ENCODE data around the gene FOXL2NB. TPM values are rescaled to one million over a fixed set of nuclear protein-coding genes. Genes with fewer than 3 reads are reported as not detected.

Gene FOXL2NB
- total RNA-seq, 1 experiment from 2014 or later = 11.4 TPM

GRCh38 chr3:138943724-138944653 is 3.0 kb upstream of the FOXL2NB start:
- CTCF ChIA-PET = no interaction called here
- intact Hi-C loops (cut with micrococcal nuclease; ENCODE audit: unreplicated experiment) = loop anchor here (5.0 kb wide), 1 partner anchor 33 kb away; no protein-coding TSS in a partner anchor
- H3K9me3 ChIP-seq (ENCODE audit: control insufficient read depth, insufficient read depth, low read depth, low read length) = no peaks in the 10 kb centered on the region
- no peaks in the 10 kb centered on the region for H3K36me3 ChIP-seq (ENCODE audit: control insufficient read depth, insufficient read depth, low read length)
- ATAC-seq (no peak), DNase-seq (ENCODE audit: low read depth, low spot score) (no peak)
- TF ChIP-seq, protein P1, sequence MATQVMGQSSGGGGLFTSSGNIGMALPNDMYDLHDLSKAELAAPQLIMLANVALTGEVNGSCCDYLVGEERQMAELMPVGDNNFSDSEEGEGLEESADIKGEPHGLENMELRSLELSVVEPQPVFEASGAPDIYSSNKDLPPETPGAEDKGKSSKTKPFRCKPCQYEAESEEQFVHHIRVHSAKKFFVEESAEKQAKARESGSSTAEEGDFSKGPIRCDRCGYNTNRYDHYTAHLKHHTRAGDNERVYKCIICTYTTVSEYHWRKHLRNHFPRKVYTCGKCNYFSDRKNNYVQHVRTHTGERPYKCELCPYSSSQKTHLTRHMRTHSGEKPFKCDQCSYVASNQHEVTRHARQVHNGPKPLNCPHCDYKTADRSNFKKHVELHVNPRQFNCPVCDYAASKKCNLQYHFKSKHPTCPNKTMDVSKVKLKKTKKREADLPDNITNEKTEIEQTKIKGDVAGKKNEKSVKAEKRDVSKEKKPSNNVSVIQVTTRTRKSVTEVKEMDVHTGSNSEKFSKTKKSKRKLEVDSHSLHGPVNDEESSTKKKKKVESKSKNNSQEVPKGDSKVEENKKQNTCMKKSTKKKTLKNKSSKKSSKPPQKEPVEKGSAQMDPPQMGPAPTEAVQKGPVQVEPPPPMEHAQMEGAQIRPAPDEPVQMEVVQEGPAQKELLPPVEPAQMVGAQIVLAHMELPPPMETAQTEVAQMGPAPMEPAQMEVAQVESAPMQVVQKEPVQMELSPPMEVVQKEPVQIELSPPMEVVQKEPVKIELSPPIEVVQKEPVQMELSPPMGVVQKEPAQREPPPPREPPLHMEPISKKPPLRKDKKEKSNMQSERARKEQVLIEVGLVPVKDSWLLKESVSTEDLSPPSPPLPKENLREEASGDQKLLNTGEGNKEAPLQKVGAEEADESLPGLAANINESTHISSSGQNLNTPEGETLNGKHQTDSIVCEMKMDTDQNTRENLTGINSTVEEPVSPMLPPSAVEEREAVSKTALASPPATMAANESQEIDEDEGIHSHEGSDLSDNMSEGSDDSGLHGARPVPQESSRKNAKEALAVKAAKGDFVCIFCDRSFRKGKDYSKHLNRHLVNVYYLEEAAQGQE (IDR thresholded peaks at IDR 0.05; ENCODE audit: insufficient read depth in 1 of 2, low read depth in 2 of 2, low read length in 1 of 2) = no peak
- TF ChIP-seq CTCF (IDR thresholded peaks at IDR 0.05) (no peak), TCF7L2 (IDR thresholded peaks at IDR 0.05; ENCODE audit: low read depth, low read length) (no peak), SIN3A (IDR thresholded peaks at IDR 0.05; ENCODE audit: borderline replicate concordance, insufficient read depth, low read depth, low read length) (no peak), POLR2AphosphoS5 (IDR thresholded peaks at IDR 0.05; ENCODE audit: low read depth, low read length) (no peak)
- in situ Hi-C loops (cut with HindIII; ENCODE audit: low pct_unique_long_range_greater_than_20kb, low sequenced_read_pairs) = no loop called here
- H3K27ac ChIP-seq (ENCODE audit: low read length) = peak overlapping the region; percentile 73
- POLR2A ChIA-PET = no interaction called here
- H3K4me1 ChIP-seq (ENCODE audit: control insufficient read depth, insufficient read depth, low read length) = peaks cover 38% of the 10 kb centered on the region
- H3K27me3 ChIP-seq (ENCODE audit: control insufficient read depth, insufficient read depth, low read length) = no peaks in the 10 kb centered on the region
- TSS peak; percentile 84 for BruUV-seq (replicated peaks)
- H3K4me3 ChIP-seq (ENCODE audit: low read depth in 2 of 2, low read length in 2 of 2) = peak overlapping the region; percentile 16 to 42

DNA sequence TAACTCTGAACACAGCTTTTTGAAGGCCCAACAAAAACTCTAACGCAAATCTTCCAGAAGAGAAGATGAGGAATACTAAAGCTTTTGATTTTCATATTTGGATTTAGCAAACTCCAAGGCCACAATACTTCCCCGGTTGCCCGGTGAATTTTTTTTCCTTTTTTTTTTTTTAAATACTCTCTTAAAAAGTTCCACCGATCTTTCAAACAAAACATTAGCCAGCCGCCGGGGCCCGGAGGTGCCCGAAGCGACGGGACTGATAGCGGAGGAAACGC is 2.4 kb upstream of the FOXL2NB start:
- POLR2A ChIA-PET = no interaction called here
- Histone ChIP-seq H3K4me3 (ENCODE audit: low read depth in 2 of 2, low read length in 2 of 2) (peak overlapping the region; percentile 16 to 42), H3K4me1 (ENCODE audit: control insufficient read depth, insufficient read depth, low read length) (peaks cover 41% of the 10 kb centered on the region), H3K27me3 (ENCODE audit: control insufficient read depth, insufficient read depth, low read length) (no peaks in the 10 kb centered on the region; the same call in 1 of the 2 replicates), H3K9me3 (ENCODE audit: control insufficient read depth, insufficient read depth, low read depth, low read length) (no peaks in the 10 kb centered on the region), H3K27ac (ENCODE audit: low read length) (peak overlapping the region; percentile 73), H3K36me3 (ENCODE audit: control insufficient read depth, insufficient read depth, low read length) (no peaks in the 10 kb centered on the region)
- no peak for ATAC-seq
- no TSS peak for BruUV-seq (replicated peaks)
- no peak for DNase-seq (ENCODE audit: low read depth, low spot score)
- TF ChIP-seq TCF7L2 (IDR thresholded peaks at IDR 0.05; ENCODE audit: low read depth, low read length) (no peak), SIN3A (IDR thresholded peaks at IDR 0.05; ENCODE audit: borderline replicate concordance, insufficient read depth, low read depth, low read length) (no peak), CTCF (IDR thresholded peaks at IDR 0.05) (no peak), POLR2AphosphoS5 (IDR thresholded peaks at IDR 0.05; ENCODE audit: low read depth, low read length) (no peak)
- TF ChIP-seq, protein P1 (IDR thresholded peaks at IDR 0.05; ENCODE audit: insufficient read depth in 1 of 2, low read depth in 2 of 2, low read length in 1 of 2) = no peak
- in situ Hi-C loops (cut with HindIII; ENCODE audit: low pct_unique_long_range_greater_than_20kb, low sequenced_read_pairs) (no loop called here), intact Hi-C loops (cut with micrococcal nuclease; ENCODE audit: unreplicated experiment) (loop anchor here (5.0 kb wide), 1 partner anchor 33 kb away; no protein-coding TSS in a partner anchor)
- CTCF ChIA-PET = no interaction called here

All from Panc1 (cell line).